ENCODE data around the gene SLC22A14.

DNA sequence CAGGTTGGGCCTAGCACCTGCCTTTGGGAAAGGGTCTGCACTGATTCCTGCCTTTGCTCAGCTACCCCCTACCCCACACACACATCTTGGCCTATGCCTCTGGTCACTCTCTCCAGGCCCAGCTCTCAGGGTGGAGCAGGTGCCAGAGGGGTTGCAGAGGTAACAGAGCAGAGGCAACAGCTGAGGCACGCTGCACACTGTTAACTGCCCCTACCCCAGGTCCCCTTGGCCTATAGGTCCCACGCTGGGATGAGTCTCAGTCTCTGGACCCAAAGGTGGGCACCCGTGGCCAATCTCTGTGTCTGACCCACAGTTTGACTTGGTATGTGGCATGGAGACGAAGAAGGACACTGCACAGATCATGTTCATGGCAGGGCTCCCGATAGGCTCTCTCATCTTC, 24.8 kb downstream of the SLC22A14 start:
- TF ChIP-seq, protein P1, sequence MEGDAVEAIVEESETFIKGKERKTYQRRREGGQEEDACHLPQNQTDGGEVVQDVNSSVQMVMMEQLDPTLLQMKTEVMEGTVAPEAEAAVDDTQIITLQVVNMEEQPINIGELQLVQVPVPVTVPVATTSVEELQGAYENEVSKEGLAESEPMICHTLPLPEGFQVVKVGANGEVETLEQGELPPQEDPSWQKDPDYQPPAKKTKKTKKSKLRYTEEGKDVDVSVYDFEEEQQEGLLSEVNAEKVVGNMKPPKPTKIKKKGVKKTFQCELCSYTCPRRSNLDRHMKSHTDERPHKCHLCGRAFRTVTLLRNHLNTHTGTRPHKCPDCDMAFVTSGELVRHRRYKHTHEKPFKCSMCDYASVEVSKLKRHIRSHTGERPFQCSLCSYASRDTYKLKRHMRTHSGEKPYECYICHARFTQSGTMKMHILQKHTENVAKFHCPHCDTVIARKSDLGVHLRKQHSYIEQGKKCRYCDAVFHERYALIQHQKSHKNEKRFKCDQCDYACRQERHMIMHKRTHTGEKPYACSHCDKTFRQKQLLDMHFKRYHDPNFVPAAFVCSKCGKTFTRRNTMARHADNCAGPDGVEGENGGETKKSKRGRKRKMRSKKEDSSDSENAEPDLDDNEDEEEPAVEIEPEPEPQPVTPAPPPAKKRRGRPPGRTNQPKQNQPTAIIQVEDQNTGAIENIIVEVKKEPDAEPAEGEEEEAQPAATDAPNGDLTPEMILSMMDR (IDR thresholded peaks at IDR 0.05; ENCODE audit: low read depth, low read length, missing input control) = no peak
- no peak for TF ChIP-seq TAF1 (conservative IDR thresholded peaks at IDR 0.05)
- TF ChIP-seq SP1 (IDR thresholded peaks at IDR 0.05) = no peak
- TF ChIP-seq, protein P2, sequence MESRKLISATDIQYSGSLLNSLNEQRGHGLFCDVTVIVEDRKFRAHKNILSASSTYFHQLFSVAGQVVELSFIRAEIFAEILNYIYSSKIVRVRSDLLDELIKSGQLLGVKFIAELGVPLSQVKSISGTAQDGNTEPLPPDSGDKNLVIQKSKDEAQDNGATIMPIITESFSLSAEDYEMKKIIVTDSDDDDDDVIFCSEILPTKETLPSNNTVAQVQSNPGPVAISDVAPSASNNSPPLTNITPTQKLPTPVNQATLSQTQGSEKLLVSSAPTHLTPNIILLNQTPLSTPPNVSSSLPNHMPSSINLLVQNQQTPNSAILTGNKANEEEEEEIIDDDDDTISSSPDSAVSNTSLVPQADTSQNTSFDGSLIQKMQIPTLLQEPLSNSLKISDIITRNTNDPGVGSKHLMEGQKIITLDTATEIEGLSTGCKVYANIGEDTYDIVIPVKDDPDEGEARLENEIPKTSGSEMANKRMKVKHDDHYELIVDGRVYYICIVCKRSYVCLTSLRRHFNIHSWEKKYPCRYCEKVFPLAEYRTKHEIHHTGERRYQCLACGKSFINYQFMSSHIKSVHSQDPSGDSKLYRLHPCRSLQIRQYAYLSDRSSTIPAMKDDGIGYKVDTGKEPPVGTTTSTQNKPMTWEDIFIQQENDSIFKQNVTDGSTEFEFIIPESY (IDR thresholded peaks at IDR 0.05) = no peak
- TF ChIP-seq, protein P3, sequence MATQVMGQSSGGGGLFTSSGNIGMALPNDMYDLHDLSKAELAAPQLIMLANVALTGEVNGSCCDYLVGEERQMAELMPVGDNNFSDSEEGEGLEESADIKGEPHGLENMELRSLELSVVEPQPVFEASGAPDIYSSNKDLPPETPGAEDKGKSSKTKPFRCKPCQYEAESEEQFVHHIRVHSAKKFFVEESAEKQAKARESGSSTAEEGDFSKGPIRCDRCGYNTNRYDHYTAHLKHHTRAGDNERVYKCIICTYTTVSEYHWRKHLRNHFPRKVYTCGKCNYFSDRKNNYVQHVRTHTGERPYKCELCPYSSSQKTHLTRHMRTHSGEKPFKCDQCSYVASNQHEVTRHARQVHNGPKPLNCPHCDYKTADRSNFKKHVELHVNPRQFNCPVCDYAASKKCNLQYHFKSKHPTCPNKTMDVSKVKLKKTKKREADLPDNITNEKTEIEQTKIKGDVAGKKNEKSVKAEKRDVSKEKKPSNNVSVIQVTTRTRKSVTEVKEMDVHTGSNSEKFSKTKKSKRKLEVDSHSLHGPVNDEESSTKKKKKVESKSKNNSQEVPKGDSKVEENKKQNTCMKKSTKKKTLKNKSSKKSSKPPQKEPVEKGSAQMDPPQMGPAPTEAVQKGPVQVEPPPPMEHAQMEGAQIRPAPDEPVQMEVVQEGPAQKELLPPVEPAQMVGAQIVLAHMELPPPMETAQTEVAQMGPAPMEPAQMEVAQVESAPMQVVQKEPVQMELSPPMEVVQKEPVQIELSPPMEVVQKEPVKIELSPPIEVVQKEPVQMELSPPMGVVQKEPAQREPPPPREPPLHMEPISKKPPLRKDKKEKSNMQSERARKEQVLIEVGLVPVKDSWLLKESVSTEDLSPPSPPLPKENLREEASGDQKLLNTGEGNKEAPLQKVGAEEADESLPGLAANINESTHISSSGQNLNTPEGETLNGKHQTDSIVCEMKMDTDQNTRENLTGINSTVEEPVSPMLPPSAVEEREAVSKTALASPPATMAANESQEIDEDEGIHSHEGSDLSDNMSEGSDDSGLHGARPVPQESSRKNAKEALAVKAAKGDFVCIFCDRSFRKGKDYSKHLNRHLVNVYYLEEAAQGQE (IDR thresholded peaks at IDR 0.05) = no peak
- TF ChIP-seq, protein P4, sequence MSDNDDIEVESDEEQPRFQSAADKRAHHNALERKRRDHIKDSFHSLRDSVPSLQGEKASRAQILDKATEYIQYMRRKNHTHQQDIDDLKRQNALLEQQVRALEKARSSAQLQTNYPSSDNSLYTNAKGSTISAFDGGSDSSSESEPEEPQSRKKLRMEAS (IDR thresholded peaks at IDR 0.05) = no peak
- TF ChIP-seq JUND (IDR thresholded peaks at IDR 0.05) = no peak
- TF ChIP-seq FOXA1 (IDR thresholded peaks at IDR 0.05) = no peak
- no peak for TF ChIP-seq HNF4G (IDR thresholded peaks at IDR 0.05)
- no peak for TF ChIP-seq GABPA (IDR thresholded peaks at IDR 0.05 in 1 of 2, conservative IDR thresholded peaks at IDR 0.05 in 1 of 2)

Measured in liver (tissue), 3 donors.